H9 (cell line): ENCODE data around the gene RNF220. TPM values are rescaled to one million over a fixed set of nuclear protein-coding genes. Genes with fewer than 3 reads are reported as not detected.

Source experiments
- DNase-seq: peaks from one replicate; pipeline ENCODE4 v3.0.0-alpha.2; 2017
- H2AFZ ChIP-seq: one replicate; pipeline ENCODE4 v1.6.1; 2013; ENCODE audit warnings: mild to moderate bottlenecking, low read length, control low read depth, moderate library complexity
- H2AK5ac ChIP-seq: 2 replicates; pipeline ENCODE4 v1.6.1; 2013; ENCODE audit warnings: low read length, control low read depth, mixed read lengths; ENCODE audit not compliant: insufficient read length
- H2BK120ac ChIP-seq: one replicate; pipeline ENCODE4 v1.6.1; 2013; ENCODE audit warnings: low read depth, mild to moderate bottlenecking, low read length, control low read depth, inconsistent platforms; ENCODE audit not compliant: poor library complexity, severe bottlenecking
- H2BK12ac ChIP-seq: 2 replicates; pipeline ENCODE4 v1.6.1; 2013; ENCODE audit warnings: low read length, control low read depth, mixed read lengths, low read depth; ENCODE audit not compliant: insufficient read length
- H2BK15ac ChIP-seq: 2 replicates; pipeline ENCODE4 v1.6.1; 2013; ENCODE audit warnings: low read depth, low read length, control low read depth
- H2BK20ac ChIP-seq: one replicate; pipeline ENCODE4 v1.6.1; 2013; ENCODE audit warnings: low read depth, mild to moderate bottlenecking, low read length, control low read depth, inconsistent platforms; ENCODE audit not compliant: poor library complexity, severe bottlenecking
- H2BK5ac ChIP-seq: 2 replicates; pipeline ENCODE4 v1.6.1; 2013; ENCODE audit warnings: low read length, control low read depth, mixed read lengths; ENCODE audit not compliant: insufficient read length
- H3K14ac ChIP-seq: 2 replicates; pipeline ENCODE4 v1.6.1; 2013; ENCODE audit warnings: low read length, control low read depth; ENCODE audit not compliant: insufficient read depth
- H3K18ac ChIP-seq: 2 replicates; pipeline ENCODE4 v1.6.1; 2013; ENCODE audit warnings: low read depth, mild to moderate bottlenecking, mixed read lengths, low read length, control low read depth; ENCODE audit not compliant: insufficient read length
- H3K23ac ChIP-seq: 2 replicates; pipeline ENCODE4 v1.6.1; 2013; ENCODE audit warnings: low read length, control low read depth, mixed read lengths, low read depth; ENCODE audit not compliant: insufficient read length
- H3K23me2 ChIP-seq: 2 replicates; pipeline ENCODE4 v1.6.1; 2013; ENCODE audit warnings: low read depth, mild to moderate bottlenecking, mixed read lengths, low read length, control low read depth; ENCODE audit not compliant: insufficient read length, poor library complexity, severe bottlenecking
- H3K27ac ChIP-seq: 2 replicates; pipeline ENCODE4 v1.5.1; 2013; ENCODE audit warnings: low read length, control low read depth, mixed read lengths, low read depth; ENCODE audit not compliant: insufficient read length
- H3K27me3 ChIP-seq: 2 replicates; pipeline ENCODE4 v1.6.1; 2013; ENCODE audit warnings: low read length, control low read depth, inconsistent platforms; ENCODE audit not compliant: insufficient read depth
- H3K4ac ChIP-seq: 2 replicates; pipeline ENCODE4 v1.6.1; 2013; ENCODE audit warnings: low read depth, mild to moderate bottlenecking, control low read depth, inconsistent platforms, low read length, moderate library complexity
- H3K4me1 ChIP-seq: 2 replicates; pipeline ENCODE4 v1.6.1; 2013; ENCODE audit warnings: low read length, control low read depth, inconsistent platforms; ENCODE audit not compliant: insufficient read depth
- H3K4me2 ChIP-seq: 2 replicates; pipeline ENCODE4 v1.6.1; 2013; ENCODE audit warnings: low read length, control low read depth, mixed read lengths; ENCODE audit not compliant: insufficient read length, insufficient read depth
- H3K56ac ChIP-seq: 2 replicates; pipeline ENCODE4 v1.6.1; 2013; ENCODE audit warnings: low read depth, mild to moderate bottlenecking, mixed read lengths, low read length, control low read depth; ENCODE audit not compliant: insufficient read length
- H3K79me1 ChIP-seq: 2 replicates; pipeline ENCODE4 v1.6.1; 2013; ENCODE audit warnings: low read depth, mild to moderate bottlenecking, moderate library complexity, low read length, control low read depth, inconsistent platforms; ENCODE audit not compliant: insufficient read depth, poor library complexity, severe bottlenecking
- H3K79me2 ChIP-seq: 2 replicates; pipeline ENCODE4 v1.6.1; 2013; ENCODE audit warnings: low read length, control low read depth, inconsistent platforms; ENCODE audit not compliant: insufficient read depth
- H3K9ac ChIP-seq: 2 replicates; pipeline ENCODE4 v1.6.1; 2013; ENCODE audit warnings: low read length, control low read depth, mixed read lengths; ENCODE audit not compliant: insufficient read length; ENCODE audit errors: extremely low read depth
- H3K9me3 ChIP-seq: one replicate; pipeline ENCODE4 v1.6.1; 2013; ENCODE audit warnings: low read depth, low read length, inconsistent platforms; ENCODE audit not compliant: control insufficient read depth
- H3T11ph ChIP-seq: one replicate; pipeline ENCODE4 v1.6.1; 2013; ENCODE audit warnings: mild to moderate bottlenecking, low read length, control low read depth, inconsistent platforms
- H4K20me1 ChIP-seq: one replicate; pipeline ENCODE4 v1.6.1; 2013; ENCODE audit not compliant: control insufficient read depth, insufficient read length, insufficient read depth
- H4K5ac ChIP-seq: 2 replicates; pipeline ENCODE4 v1.6.1; 2013; ENCODE audit warnings: low read depth, mild to moderate bottlenecking, mixed read lengths, low read length, control low read depth; ENCODE audit not compliant: insufficient read length
- H4K8ac ChIP-seq: replicated peaks from 2 replicates; pipeline ENCODE4 v1.6.1; 2013; ENCODE audit warnings: low read length, control low read depth, mixed read lengths, low read depth; ENCODE audit not compliant: insufficient read length
- H4K91ac ChIP-seq: 2 replicates; pipeline ENCODE4 v1.6.1; 2013; ENCODE audit warnings: low read depth, mild to moderate bottlenecking, moderate library complexity, mixed read lengths, low read length, control low read depth; ENCODE audit not compliant: insufficient read length
- H3K27ac Mint-ChIP-seq, 3 experiments: 2 replicates in 2 of 3; 3 replicates in 1 of 3; pipeline ENCODE4 v1.8.0; 2020 to 2021; ENCODE audit warnings: mixed read lengths in 3 of 3, mild to moderate bottlenecking in 1 of 3, moderate library complexity in 1 of 3
- H3K27me3 Mint-ChIP-seq: 2 replicates; pipeline ENCODE4 v1.8.0; 2021; ENCODE audit warnings: low read depth, mild to moderate bottlenecking, moderate library complexity, mixed read lengths
- H3K36me3 Mint-ChIP-seq, 3 experiments: 2 replicates in 2 of 3; 3 replicates in 1 of 3; pipeline ENCODE4 v1.8.0; 2020 to 2021; ENCODE audit warnings: low read depth in 3 of 3, mixed read lengths in 3 of 3; ENCODE audit not compliant: insufficient read depth in 1 of 3
- H3K4me1 Mint-ChIP-seq, 2 experiments: 2 replicates each; pipeline ENCODE4 v1.8.0; 2020; ENCODE audit warnings: mixed read lengths in 2 of 2
- H3K4me3 Mint-ChIP-seq, 2 experiments: 2 replicates in 1 of 2; 3 replicates in 1 of 2; pipeline ENCODE4 v1.8.0; 2020 to 2021; ENCODE audit warnings: mild to moderate bottlenecking in 2 of 2, mixed read lengths in 2 of 2, moderate library complexity in 1 of 2
- H3K9me3 Mint-ChIP-seq, 2 experiments: 2 replicates in 1 of 2; 3 replicates in 1 of 2; pipeline ENCODE4 v1.8.0; 2020; ENCODE audit warnings: mild to moderate bottlenecking in 2 of 2, mixed read lengths in 2 of 2, moderate library complexity in 1 of 2
- CTCF ChIP-seq: fragments of 200-600 bp; sonication (generic); conservative IDR thresholded peaks from 3 replicates; pipeline ENCODE4 v1.8.0; 2021; ENCODE audit warnings: antibody characterized with exemption, mild to moderate bottlenecking
- WGBS: extraction: QIAGEN DNeasy Blood & Tissue Kit; methylation state at CpG from one replicate; pipeline ENCODE4 v1.1.7; 2013; ENCODE audit warnings: missing lambda C conversion rate, low lambda C conversion rate, mixed read lengths; ENCODE audit not compliant: insufficient read length; ENCODE audit errors: extremely low coverage; 5-methylcytosine and 5-hydroxymethylcytosine counted together
- total RNA-seq: library from RNA; stranded (reverse); gene quantifications from 2 replicates; pipeline ENCODE4 v1.2.1, GENCODE V29; 2021

The RNF220 gene
- total RNA-seq, 1 experiment from 2014 or later: 109 TPM

- Histone ChIP-seq H3K9me3 (no peaks in the 10 kb centered on the region), H3K4me2 (peak overlapping the region; percentile 83), H3K18ac (no peak overlapping the region), H2AFZ (no peak overlapping the region), H3K4me1 (no peaks in the 10 kb centered on the region; the same call in 1 of the 2 replicates), H3K4ac (no peak overlapping the region), H3T11ph (no peak overlapping the region), H2BK5ac (no peak overlapping the region), H3K79me2 (no peaks in the 10 kb centered on the region), H4K20me1 (no peaks in the 10 kb centered on the region), H3K23ac (no peak overlapping the region), H4K5ac (no peak overlapping the region), H2AK5ac (no peak overlapping the region), H2BK12ac (no peak overlapping the region), H3K79me1 (no peaks in the 10 kb centered on the region), H4K91ac (no peak overlapping the region), H2BK120ac (no peak overlapping the region), H3K27me3 (peaks cover 32% of the 10 kb centered on the region; the same call in 1 of the 2 replicates), H3K9ac (peak overlapping the region; percentile 7), H3K23me2 (peaks cover 29% of the 10 kb centered on the region), H2BK20ac (no peak overlapping the region), H2BK15ac (no peak overlapping the region), H4K8ac (no peak overlapping the region), H3K56ac (no peak overlapping the region), H3K27ac (no peak overlapping the region), H3K14ac (no peak overlapping the region)
- Mint-ChIP-seq H3K4me1 (peaks cover 9 to 15% of the 10 kb centered on the region in 2 experiments), H3K4me3 (peak overlapping the region; percentile 42 to 84), H3K9me3 (no peaks in the 10 kb centered on the region), H3K27me3 (peaks cover 33% of the 10 kb centered on the region), H3K27ac (no peak overlapping the region; a peak in 1 of 7 replicates), H3K36me3 (peaks cover 2 to 7% (median 6%) of the 10 kb centered on the region in 3 experiments; a peak in 4 of 7 replicates)
- peak; percentile 15; the same call in 1 of the 3 replicates for TF ChIP-seq CTCF
- WGBS: no CpG with 5 or more reads among the region's 37 CpGs
- DNase-seq: peak; percentile 88
Observed at GRCh38 chr1:44408632-44409602, 3.9 kb downstream of the RNF220 start.
